Stimulated activated CD4-positive, alpha-beta T cell treated with anti-CD3 and anti-CD28 coated beads, Interleukin-2, amount 100 ng/mL, for 4 hours (primary cell): Measurements from ENCODE around the gene NEO1.
"Not testable (repeated sequence)": the region's sequence is repeated elsewhere in the genome, so short reads cannot be mapped to it uniquely, and the experiment has no call there.

Experiments
- DNase-seq: peaks from one replicate; pipeline ENCODE4 v3.0.0-alpha.2; 2020; ENCODE audit warnings: low read depth

The NEO1 gene

DNA sequence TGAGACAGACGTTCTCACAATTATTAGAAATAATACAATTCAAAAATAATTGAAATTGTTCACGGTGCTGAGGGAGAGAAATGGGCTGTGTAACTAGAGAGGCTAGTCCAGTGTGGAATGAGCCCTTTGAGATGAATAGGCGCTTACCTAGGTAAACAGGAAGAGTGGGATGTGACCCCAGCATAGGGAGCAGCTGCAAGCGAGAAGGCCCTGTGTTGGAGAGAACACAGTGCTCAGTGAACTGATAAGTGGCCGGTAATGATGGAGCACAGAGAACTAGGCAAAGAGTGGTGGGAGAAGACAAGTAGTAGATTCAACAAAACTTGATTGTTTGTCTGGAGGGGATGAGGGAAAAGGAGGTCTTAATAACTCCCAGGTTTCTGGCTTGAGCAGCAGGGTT, 212.6 kb downstream of the NEO1 start:
- DNase-seq, result no peak

DNA sequence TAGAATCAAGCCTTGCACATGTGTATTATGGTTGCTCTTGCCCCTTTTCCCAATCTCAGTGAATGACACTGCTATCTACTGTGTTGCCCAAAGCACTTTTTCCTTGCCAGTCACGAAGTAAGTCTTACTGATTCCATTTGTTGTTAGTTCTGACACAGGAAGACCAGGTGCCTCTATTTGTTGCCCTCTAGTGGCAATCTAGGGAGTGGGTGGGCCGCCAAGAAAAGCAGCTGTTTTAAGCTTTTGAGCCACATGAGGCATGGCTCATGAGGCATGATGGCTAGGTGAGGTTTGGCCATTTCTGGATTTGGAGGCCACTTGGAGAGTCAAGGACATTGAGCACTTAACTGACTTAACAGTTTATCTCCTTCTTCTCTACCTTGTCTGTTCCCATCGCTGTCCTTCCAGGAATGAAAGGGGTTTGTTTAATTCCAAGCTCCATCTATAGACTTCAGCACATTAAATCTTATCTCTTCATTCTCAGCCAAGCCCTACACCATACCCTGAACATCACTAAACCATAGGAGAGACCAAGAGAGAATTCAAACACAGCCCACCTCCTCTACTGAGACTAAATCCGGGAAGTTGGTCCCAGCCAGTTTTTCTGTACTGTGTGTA, 213.4 kb downstream of the NEO1 start:
- DNase-seq, result peak; percentile 23

DNA sequence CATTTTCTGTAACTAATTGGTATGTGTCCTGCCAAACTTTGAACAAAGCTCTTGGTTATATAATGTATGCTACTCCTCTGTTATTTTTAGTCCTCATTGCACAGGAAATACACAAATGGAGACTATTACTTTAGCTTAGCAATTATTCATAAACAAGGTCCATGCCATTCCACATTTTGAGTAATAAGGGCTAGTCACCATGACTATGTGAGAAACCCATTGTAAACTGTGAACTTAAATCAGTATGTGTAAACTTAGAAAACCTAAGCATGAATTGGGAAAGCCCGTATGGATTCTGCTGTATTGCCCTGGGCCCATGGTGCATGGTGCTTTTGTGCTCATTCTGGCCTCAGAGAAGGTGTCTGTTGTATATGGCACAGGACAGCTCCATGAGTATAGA, 216.2 kb downstream of the NEO1 start:
- no peak for DNase-seq

DNA sequence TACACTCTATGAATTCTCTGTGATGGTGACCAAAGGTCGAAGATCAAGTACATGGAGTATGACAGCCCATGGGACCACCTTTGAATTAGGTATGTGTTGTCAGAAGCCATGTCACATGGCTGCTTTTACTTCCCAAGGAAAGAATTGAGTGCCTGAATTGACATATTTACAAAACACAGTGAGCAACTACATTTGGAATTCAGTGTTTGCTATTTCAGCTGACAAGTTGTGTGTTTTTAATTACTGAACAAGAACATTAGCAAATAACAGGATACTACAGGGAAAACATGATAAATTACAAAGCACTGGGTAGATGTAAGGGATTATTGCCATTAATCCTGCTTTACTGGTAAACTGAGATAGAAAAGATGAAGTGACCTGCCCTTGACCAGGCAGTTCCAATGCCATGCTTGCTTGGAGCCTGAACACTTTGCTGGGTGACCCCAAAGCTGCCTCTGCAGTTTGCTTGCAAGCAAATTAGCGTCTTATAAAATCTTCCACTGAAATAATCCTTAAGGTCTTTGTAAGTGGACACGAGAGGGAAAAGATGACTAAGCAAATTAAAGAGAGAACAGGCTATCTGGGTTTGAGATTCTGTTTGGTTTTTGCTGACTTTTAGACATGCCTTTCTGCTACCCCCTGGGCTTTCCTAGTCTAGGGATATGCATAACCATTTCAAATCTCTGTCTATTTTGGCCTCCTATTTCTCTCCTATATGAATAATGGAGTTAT, 218.3 kb downstream of the NEO1 start:
- DNase-seq, result no peak

DNA sequence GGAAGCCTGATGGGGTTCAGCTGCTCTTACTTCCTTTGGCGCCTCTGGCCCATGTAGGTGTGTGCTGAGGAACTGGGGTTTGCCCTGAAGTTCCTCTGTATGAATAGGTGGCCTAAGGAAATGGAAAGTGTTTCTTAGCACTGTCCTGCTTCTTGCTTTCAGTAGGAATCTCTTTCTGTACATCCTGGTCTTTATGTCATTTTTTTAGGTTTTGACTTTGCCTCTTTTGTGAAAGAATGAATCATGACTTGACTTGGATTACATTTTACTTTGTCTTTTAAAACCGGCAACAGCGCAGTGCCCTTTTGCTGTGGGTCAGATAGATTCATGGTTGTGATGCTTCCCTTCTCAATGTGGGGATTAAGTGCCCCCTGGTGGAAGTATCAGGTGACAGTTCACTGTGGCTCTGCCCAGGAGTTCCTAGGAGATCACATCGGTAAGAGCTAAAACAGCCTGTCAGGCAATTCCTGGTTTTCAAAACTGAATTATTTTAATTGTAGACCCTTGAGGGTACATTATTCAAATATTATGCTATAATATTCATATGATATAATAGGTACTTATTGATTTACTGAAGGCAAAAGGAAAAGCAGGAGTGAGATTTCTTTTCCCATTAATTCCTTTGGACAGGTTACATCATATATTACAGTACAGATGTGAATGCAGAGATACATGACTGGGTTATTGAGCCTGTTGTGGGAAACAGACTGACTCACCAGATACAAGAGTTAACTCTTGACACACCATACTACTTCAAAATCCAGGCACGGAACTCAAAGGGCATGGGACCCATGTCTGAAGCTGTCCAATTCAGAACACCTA, 221.1 kb downstream of the NEO1 start:
- peak; percentile 8 for DNase-seq

DNA sequence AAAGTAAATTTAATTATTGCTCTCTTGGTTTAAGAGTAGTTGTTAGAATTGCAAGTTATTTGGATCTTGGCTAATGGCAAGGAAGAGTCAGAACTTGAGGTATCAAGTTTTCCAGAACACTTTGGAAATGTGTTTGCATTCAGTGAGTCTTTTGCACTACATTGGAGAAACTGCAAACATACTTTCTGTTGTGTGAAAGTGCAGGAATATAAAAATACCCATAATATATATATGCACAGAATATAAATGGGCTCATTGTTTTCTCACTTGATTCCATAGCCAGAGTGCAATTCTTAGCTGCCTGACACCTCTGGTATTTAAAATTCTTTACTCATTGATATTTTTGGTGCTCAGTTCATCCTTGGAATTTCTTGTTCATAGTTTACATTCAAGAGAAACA, 223.6 kb downstream of the NEO1 start:
- no peak for DNase-seq

DNA sequence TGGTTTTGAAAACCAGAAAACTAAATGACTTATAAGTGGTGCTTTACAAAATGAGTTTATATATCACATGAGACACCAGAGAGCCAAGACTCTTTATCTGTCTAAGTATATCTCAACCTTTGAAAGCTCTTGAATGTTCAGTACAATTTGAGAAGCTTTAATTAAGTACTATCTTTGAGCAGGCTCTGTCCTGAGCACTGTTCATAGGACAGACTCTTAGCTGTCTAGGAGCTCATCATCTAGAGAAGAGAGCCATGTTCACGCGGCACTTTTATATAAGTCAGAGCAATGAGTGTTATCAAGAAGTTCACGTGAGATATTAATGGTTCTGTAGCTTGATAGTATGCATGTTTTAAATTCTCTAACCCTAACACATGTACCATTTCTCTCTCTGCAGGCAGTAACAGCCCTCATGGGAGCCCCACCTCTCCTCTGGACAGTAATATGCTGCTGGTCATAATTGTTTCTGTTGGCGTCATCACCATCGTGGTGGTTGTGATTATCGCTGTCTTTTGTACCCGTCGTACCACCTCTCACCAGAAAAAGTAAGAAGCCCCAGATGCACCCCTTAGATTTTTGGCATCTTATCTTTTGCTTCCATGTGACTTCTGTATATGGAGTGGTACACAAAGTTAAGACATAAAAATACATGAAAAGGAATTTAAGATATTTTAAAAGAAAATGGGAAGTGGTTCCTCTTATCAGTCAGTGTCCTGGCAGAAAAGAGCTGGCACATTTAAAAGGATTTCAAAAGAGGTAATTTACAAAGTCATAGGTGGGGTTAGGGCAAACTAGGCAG, 230.5 kb downstream of the NEO1 start:
- DNase-seq, result no peak

DNA sequence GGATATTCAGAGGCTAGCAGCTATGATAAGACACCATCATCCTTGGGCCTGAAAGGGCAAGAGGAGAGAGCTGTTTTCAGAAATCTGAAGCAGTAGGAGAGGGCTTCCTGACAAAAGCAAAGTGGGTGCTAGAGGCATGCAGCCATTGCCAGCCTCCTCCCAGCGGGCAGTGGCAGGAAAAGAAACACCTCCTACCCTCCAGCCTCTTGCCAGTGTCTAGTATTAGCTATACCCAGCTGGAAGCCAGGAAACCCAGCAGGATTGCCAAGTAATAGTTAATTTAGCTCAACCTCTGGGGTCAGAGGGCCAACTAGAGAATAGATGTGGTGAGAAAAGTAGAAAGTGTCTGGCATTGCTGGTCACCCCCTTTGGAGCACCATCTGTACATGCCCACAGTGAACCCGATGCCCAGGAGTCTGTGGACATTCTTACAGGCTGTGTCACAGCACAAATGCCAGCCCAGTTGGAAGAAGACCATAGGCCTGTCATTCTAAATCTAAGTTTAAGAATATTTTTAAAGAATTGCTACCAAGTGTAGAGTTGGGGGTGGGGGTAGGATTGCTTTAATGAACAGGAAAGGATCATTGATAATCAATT, 231.2 kb downstream of the NEO1 start:
- no peak for DNase-seq

DNA sequence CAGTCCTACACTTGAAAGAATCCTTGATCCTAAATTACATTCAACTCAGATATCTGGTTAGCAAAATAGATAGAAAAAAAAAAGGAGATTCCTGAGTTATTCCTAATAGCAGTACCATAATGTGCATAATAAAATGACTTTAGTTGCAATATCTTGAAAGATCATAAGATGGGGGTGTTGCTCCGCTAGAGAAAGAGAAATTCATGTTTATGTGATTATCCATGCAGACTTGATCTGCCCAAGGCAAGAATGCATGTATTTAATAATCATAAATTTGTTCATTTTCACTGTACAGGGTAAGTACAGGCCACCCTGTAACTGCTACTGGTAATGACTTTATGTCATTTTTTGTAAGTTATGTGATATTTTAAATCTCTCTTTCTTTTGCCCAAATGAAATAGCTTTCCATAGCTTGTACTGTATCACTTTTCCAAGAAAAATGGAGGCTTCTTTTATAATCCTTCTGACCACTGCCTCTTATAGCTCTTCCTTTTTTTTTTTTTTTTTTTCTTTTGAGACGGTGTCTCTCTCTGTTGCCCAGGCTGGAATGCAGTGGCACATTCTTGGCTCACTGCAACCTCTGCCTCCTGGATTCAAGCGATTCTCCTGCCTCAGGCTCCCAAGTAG, 231.9 kb downstream of the NEO1 start:
- no peak for DNase-seq

DNA sequence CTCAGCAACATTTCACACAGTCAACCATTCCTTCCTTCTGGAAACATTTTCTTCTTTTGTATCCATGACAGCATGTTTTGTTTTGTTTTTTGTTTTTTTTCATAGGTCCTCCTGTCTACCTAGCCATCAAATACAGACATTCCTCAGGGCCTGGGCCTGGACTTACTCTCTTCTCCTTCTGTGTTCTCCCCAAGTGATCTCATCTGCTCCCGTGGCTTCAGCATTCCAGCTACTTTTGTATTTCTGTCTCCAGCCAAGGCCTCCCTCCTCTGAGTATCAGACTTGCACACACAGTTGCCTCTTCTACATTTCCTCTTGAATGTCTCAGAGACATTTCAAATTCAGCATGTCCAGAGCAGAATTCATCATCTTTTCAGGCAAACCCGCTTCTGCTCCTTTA, 234.0 kb downstream of the NEO1 start:
- no peak for DNase-seq

DNA sequence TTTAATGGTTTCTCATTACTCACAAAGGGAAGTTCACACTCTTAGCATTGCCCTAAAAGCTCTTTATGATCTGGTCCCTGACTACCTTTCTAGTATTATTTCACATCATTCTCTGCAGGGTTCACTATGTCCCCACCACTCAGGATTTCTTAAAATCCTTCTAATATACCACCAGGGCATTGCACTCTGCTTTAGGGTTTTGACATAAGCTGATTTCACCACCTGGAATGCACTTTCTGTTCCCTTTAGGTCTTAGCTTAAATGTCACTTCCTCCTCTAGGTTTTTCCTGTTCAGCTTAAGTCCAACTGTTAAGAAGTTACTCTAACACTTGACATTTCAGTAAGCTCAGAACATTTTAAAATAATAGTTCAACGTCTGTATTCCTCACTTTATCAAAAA, 234.8 kb downstream of the NEO1 start:
- no peak for DNase-seq

DNA sequence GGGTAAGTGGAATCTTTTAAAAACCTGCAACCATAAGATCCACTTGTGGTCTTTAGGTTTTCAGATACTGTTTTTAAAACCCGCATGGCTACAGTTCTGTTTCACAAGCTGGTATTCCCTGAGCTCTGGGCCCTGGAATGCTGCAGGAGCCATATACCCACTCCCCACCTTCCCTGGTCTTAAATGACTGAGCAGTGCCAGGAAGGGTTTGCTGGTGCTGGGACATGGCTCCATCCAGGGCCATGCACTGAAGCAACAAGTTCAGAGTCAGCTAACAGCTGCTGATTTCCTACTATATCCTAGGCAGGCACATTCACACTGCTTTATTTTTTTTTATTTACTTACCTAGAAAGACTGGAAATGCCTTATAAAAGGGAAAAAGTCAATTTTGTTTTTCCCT, 239.2 kb downstream of the NEO1 start:
- DNase-seq, result no peak

DNA sequence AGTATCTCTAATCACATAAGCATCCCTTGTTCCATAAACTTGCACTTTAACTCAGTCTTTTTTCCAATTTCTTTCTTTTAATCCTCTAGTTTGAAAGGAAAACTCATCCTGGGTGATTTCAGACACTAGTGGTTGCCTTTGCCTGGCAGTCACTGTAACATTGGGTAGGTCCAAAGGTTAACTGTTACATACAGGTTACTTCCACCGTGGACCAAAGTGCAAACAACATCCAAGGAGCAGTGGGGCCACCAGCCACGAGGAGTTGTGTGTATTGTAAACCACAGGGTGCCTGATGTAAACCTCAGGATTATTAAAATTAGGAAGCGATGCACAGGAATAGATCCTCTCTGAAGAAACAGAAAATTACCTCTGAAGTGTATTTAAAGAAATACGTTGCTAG, 241.5 kb downstream of the NEO1 start:
- no peak for DNase-seq

DNA sequence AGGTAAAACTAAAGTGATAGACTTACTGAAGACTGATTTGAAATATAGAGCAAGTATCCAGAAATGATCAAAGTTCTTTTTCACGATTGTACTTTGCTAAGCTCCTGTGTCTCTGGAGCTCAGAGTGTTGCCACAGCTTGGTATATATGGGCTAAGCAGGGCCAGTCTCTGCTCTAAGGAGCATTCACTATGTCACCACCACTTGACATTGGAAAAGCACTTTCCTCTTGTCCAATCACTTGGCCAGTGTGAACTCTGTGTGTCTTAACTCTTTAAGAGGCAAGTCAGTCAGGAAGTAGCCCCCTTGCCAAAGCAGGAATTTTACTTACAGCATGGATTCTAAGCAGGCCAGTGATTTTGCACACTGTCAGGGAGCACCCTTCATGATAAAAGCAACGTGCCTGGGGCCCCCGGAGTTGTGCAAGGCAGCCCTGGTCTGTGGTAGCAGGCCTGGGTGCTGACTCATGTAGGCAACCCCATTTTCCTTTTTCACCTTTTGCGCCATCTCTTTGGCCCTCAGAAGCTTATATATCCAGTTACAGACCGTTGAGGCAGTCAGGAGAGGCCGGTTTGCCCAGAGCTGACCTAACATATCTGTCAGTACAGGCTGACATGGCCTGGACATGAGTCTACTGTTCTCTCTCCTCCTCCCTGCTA, 243.5 kb downstream of the NEO1 start:
- DNase-seq, result no peak

DNA sequence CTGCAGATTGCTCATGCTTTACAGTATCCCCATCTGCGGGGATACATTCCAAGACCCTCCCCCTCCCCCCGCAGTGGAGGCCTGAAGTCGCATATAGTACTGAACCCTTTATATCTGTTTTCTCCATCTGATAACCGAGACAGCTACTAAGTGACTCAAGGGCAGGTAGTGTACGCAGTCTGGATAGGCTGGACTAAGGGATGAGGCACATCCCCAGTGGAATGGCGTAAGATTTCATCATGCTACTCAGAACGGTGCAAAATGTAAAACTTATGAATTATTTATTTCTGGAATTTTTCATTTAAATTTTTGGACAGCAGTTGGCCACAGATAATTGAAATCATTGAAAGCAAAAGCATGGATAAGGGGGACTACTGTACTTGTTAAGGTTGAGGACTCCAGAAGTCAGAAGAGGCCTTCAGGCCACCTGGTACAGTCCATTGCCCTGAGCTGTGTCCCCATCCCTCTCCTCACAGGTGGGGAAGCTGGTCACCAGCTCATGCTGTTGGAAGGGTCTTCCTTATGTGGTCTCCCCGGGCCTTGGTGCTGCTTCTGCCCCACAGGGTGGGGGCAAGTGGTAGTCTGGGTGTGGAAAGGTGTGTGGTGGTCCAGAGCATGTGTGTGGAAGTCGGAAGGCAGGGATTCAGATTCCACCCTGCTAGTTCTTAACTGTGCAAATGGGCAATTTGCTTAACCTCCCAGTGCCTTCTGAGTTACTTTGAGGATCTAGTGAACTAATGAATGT, 244.5 kb downstream of the NEO1 start:
- no peak for DNase-seq

DNA sequence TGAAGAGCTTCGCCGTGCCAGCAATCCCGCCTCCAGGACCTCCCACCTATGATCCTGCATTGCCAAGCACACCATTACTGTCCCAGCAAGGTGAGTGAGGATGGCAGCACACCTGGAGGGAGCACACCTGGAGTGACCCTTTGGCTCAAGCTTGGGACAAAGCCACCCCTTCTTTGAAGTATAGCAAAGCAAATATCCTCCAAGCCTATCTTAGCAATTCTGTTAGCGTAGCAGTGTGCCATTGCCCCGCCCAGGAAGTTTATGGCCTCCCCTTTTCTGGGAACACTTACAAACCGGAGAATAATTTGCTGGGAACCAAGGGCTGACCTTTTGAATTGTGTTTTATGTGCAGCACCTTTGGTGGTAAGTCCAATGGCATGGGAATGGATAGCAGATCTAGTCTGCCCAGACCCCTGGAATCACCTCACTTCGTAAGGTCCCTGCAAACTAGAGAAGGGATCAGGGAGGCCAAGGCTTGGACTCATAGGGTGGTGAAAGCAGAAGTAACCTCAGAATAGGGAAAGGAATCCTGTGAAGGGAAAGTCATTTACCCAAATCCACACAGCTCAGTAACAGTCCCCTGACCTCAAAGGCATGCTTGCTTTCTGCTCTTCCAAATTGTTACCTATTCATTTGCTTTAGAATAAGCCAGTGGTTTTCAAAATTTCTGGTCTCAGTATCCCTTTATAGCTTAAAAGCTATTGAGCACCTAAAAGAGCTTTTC, 246.4 kb downstream of the NEO1 start:
- no peak for DNase-seq

DNA sequence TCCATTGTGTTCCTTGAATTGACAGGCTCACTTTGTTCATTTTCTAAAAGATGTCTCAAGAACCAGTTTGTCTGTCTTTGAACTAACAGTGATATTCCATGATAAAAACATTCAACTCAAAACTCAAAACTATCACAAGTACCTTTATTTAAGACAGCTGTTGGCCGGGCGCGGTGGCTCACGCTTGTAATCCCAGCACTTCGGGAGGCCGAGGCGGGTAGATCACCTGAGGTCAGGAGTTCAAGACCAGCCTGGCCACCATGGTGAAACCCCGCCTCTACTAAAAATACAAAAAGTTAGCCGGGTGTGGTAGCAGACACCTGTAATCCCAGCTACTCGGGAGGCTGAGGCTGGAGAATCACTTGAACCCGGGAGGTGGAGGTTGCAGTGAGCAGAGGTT, 248.0 kb downstream of the NEO1 start:
- DNase-seq, result not testable (repeated sequence)

DNA sequence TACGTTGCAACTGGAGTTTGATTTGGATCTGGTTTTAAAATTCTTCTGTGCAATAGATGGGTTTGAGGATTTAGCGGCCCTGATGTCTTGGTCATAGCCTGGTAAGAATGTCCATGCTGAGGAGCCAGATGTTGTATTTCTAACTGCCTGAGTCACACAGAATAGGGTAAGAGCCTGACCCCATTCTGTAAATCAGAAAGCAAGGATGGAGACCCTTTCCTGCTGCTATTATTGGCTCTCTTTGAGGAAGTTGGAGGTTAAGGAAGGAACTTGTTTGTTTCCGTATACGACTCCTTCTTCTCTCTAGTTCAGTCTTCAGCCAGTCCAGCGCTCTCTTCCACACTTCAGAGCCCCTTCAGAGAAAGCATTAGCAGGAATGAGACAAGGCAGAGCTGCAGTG, 251.4 kb downstream of the NEO1 start:
- no peak for DNase-seq
